Iris pigment epithelial cell (primary cell): ENCODE results near the gene LRCH1.
A peak's percentile ranks its signal among the peaks of the same experiment; 100 is the strongest.

ENCODE experiments used
- DNase-seq: peaks from one replicate; pipeline ENCODE4 v3.0.0-alpha.2; 2011; ENCODE audit warnings: low read depth

Gene LRCH1

GRCh38 chr13:46562581-46562980, 9.6 kb downstream of the LRCH1 start:
- DNase-seq: no peak

DNA sequence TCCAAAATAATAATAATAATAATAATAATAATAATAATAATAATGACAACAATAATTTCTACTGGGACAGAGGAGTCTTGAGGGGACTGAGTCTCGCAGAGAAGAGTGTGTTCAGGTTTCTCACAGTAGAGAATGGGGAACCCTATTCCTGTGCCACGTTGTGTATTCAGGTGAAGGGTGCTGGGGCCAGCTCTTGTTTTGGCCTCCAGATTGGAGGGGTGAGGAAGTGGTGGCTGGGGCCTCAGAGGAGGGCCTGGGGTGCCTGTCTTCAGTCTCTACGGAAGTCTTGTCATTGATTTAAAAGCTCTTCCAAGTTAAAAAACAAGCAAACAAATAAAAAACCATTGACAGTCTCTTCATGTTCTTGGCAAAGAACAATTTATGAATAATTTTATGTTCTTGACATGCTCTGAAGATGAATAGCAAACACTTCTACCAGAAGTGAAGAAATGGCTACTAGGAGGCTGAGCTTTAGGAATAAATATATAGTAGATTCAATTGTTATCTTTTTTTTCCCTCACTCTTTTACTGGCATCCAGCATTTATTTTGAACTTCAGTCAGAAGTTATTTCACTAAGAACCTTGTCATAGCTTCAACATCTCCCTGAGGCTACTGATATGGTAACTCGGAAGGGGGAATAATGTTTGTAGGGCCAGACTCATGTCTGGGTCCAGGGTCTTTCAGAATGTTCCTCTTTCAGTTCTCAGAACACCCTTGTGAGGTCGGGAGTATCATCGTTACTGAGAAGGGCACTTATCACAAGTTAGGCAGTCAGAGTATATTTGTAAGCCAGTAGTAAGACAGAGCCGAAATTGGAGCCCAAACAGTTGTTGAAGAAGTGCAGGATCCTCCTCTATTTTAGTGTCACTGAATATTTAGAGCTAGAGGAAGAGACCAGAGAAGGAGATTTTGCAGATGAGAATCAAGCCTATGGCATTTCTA, 13.1 kb downstream of the LRCH1 start:
- DNase-seq: no peak

- DNase-seq: no peak
These were observed 14.7 kb downstream of the LRCH1 start for GRCh38 chr13:46567671-46568070.

DNA sequence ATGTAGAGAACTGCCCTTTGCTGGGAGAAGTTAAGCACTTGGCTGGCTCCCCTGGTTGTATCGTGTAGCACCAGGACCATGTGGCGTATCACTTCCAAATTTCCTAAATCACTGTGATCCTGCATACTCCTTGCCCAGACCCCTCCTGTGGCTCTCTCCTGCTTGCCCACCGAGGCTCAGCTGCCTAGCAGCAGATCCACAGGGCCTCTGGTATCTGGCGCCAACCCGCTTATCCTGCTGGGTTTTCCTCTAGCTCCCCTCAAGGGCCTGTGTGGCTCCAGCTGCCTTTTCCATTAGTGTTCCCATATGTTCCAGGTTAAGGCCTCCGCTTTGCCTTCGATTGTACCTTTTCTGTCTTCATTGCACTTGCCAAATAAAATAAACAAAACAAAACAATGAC, 16.5 kb downstream of the LRCH1 start:
- no peak for DNase-seq

DNA sequence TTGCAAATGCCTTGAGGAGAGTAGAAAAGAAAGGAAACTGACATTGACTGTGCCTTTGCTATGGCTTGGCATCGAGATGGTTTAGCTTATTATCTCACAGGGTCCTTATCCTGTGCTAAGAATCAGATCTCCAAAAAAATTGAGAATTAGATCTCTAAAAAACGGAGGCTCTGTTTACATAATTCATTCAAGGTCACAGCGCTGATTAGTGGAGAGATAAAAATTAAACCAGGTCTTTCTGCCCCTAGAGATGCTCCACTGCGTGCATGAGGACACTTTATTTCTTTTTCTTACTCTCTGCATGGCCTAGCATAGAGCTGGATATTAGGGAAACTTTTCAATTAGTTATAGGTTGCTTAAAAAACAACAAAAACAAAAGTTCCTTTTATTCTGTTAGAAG, 17.3 kb downstream of the LRCH1 start:
- no peak for DNase-seq

- DNase-seq: peak; percentile 44
These were observed 18.4 kb downstream of the LRCH1 start for GRCh38 chr13:46571189-46571908.

GRCh38 chr13:46571909-46572595, 19.1 kb downstream of the LRCH1 start:
- DNase-seq: no peak

DNA sequence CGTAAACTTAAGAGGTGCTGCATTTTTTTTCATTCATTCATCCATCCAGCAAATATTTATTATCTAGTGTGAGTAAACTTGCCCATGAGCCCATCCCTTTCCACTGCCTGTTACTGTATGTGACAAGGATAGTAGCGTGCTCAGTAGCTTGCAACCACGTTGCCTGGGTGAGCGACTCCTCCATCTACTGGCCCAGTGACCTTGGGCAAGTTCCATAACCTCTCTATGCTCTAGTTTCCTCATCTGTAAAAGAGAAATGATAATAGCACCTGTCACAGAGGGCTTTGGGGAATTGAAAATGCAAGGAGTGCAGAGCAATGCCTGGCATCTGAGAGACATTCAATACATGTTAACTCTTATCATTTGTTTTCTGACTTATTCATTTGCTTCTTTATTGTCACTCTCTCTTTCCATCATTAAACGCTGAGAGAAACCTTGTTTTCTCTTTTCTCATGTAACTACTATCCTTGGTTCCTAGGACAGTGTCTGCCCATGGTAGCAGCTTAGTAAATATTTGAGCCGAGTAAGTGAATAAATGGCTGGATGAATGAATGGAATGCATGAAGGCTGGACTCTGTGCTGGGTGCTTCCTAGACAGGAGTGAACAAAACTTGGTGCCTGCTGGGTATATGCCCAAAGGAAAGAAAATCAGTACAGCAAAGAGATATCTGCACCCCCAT, 19.9 kb downstream of the LRCH1 start:
- DNase-seq: no peak

DNA sequence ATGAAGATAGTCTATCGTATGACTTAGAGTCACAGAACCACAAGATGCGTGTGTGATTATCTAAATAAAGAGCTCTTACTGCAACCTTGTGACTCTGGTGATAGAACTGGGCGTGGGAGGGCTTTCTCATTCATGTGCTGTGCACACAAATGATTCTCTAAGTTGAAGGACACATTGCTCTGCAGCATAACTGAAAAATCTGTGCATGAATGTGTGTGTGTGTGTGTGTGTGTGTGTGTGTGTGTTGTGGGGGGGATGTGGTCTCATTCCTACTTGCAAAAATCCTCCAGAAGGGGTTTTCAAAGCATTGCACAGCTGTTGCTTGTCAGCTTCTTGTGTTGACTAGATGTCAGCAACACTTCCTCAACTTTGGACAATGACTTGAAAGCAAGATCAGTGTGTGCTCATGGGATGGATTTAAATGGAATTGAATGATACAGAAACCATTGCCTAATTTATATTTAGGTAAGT, 22.4 kb downstream of the LRCH1 start:
- DNase-seq: no peak

DNA sequence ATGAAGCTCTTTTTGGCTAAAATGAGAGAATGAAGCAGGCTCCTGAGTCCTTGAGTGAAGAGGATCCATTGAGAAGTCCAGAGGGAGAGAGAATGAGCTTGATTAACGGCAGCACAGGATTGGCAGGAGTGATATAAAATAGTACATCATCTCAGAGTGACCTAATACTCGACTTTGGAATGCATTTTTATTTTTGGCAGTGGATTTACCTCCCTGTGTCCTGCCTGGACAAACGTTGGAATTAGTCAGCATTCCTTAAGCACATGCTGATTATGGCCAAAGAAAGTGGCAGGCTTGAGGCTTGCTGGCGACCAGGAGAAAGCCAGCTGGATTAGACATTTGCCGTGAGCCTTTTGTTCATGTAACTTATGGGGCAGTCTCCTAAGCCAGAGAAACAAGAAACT, 22.9 kb downstream of the LRCH1 start:
- DNase-seq: peak; percentile 64

DNA sequence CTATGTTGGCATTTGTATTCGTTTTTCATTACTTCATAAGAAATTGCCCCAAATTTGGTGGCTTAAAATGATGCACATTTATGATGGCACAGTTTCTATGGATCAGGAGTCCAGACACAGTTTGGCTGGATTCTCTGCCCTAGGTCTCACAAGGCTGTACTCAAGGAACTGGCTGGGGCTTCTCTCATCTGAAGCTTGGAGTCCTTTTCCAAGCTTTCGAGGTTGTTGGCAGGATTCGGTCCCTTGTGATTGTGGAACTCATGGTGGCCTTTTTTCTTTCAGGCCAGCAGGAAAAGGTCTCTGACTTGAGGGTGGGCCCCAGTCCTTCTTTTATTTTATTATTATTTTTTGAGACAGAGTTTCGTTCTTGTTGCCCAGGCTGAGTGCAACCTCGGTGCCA, 23.8 kb downstream of the LRCH1 start:
- DNase-seq: no peak

DNA sequence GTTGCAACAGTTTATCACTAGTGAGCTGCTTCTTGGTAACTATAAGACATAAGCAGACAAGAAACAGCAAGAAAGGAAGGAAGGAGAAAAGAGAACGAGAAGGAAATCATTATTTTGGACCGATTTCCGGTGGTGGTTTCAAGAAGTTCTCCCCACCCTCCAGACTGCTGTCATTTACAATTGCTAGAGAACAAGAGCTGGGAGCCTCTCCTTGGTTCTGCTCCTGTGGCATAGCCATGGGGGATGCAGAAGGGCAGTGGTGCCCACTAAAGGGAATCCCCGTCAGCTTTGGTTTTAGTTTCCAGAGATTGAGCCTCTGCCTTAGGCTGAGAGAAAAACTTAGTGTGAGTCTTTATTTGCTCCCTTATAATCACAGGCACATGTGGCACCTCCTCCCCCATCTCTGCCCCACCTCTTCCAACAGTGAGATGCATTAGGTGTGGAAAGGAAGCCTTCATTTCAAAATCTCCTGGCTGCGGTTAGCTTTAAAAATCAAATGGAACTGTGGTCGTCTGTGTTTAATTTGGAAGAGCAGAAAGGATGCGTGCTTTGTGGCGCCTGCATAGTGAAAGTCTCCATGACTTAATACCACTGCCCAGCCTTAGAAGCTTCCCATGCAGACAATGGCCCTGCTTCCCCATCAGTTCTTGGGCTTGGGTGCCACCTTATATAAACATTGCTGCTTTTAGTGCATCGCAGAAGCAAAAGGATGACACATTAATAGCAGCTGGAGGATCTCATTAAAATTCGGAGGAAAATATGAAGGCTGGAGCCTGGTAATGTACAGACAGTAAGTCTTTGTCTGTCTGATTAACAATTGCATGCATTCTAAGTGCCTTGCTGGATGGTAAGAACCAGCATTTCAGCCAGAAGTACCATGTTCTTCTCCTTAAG, 25.0 kb downstream of the LRCH1 start:
- no peak for DNase-seq

DNA sequence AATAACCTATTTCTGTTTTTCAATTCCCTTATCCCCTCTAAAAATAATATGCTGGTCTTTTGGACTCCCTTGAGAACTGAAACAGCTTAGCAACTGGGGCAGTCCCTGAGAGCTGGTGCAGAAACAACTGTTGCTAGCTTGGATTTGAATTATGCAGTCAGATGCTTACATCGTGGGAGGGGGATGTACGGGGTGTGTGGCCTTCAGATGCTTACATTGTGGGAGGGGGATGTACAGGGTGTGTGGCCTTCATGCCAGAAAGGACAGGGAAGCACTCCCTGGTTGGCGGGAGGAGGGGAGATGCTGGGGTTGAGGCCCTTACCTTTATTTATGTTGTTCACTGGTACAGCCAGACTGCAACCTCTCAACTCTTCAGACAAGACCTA, 25.6 kb downstream of the LRCH1 start:
- no peak for DNase-seq

- DNase-seq: no peak
These were observed 27.4 kb downstream of the LRCH1 start for GRCh38 chr13:46580362-46580839.

DNA sequence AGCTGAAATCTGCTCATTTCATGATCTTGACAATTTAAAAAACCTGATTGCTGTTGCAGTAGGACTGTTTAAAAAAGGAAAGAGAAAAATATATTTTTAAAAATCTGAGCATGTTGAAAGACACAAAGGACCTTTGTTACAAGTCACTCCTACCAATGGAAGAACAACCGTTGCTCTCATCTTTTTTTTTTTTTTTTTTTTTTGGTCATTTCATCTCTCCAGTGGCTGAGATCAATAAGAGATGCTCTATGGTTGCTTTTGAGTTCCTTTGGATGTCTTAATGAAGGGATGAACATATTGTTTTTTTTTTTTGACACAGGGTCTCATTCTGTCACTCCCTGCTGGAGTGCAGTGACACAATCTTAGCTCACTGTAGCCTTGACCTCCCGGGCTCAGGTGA, 29.2 kb downstream of the LRCH1 start:
- no peak for DNase-seq

GRCh38 chr13:46586751-46587514, 34.0 kb downstream of the LRCH1 start:
- DNase-seq: peak; percentile 59

DNA sequence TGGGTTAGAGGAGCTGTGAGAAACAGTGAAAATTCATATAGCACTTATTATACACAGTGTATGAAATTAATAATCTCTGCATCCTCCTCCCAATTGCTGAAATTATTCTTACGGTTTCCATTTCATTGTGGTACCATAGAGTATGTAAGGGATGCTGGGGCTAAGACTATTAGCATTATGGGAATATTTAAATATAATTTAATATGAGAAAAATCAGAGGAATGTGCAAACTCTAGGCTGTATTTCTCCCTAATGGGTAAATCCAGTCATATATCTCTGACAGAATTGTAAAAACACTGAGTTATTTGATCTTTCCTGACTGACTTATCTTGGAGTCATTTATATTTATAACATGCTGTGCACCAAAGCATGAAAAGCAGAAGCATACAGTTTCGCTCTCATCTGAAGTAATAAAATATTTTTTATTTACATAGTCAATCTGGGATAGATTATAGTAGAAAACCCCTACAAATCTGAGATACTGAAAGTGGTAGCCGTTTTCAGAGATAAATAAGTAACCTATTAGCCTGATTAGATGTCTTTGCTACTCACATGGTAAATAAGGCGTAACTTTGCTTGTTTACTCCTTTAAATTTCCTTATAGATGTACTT, 34.9 kb downstream of the LRCH1 start:
- DNase-seq: no peak

DNA sequence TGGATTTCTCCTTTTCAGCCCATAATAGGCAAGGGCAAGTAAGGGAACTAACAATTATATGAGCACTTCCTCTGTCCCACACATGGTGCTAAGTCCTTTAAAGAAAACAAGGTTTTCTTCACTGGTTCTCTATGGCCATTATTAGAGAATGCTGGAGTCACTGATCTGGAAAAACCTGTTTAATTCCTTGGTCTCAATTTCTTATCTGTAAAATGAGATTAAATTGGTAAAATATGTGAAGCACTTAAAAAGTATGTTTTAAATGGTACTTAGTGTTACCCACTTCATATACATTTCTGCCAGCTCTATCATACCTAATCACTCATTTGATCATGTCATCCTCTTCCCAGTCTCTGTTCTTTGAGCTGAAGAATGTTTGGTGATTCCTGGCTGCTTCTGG, 39.4 kb downstream of the LRCH1 start:
- DNase-seq: no peak

- DNase-seq: no peak
These were observed 40.4 kb downstream of the LRCH1 start for GRCh38 chr13:46593398-46593797.
